SU-DHL-6 (cell line): ENCODE results near the gene CSF1R.

ENCODE experiments used
- EZH2phosphoT487 ChIP-seq: fragments of 200-600 bp; sonication (generic), shearing (Covaris generic); conservative IDR thresholded peaks from 2 replicates; pipeline ENCODE4 v1.6.1; 2018; ENCODE audit warnings: mild to moderate bottlenecking, antibody characterized with exemption, low read length, moderate library complexity, mixed read lengths
- TF ChIP-seq, protein P1 (sequence below): fragments of 200-600 bp; sonication (generic); IDR thresholded peaks from one replicate; pipeline ENCODE4 v1.5.1; 2017; ENCODE audit warnings: antibody characterized with exemption, mild to moderate bottlenecking, low read length, moderate library complexity; ENCODE audit not compliant: insufficient read depth, poor library complexity, severe bottlenecking

DNA sequence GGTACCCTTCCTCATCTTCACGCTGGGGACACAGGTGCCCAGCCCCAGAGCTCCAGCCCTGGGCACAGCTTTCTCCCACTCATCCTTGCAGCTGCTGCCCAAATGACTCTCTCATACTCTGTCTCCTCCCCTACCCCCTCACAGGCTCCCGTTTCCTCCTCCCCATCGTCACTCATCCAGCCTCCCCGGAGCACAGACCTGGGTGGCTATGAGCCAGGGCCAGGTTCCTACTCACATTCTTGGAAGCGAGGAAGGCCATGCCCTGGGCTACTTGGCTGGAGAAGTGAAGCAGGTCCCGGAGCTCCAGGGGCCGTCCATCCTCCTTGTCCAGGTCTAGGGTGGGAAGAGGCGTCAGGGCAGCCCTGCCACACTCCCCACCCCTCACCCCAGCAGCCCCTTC is 29.3 kb downstream of the CSF1R start:
- TF ChIP-seq, protein P1, sequence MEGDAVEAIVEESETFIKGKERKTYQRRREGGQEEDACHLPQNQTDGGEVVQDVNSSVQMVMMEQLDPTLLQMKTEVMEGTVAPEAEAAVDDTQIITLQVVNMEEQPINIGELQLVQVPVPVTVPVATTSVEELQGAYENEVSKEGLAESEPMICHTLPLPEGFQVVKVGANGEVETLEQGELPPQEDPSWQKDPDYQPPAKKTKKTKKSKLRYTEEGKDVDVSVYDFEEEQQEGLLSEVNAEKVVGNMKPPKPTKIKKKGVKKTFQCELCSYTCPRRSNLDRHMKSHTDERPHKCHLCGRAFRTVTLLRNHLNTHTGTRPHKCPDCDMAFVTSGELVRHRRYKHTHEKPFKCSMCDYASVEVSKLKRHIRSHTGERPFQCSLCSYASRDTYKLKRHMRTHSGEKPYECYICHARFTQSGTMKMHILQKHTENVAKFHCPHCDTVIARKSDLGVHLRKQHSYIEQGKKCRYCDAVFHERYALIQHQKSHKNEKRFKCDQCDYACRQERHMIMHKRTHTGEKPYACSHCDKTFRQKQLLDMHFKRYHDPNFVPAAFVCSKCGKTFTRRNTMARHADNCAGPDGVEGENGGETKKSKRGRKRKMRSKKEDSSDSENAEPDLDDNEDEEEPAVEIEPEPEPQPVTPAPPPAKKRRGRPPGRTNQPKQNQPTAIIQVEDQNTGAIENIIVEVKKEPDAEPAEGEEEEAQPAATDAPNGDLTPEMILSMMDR = no peak
- TF ChIP-seq EZH2phosphoT487 = no peak
